HFFc6 (cell line): ENCODE measurements around the gene TRPM2. TPM values are rescaled to one million over a fixed set of nuclear protein-coding genes. Genes with fewer than 3 reads are reported as not detected.

Source experiments
- DNase-seq: peaks from one replicate; pipeline ENCODE4 v3.0.0-alpha.2; 2018
- H3K27ac Mint-ChIP-seq: 2 replicates; pipeline ENCODE4 v1.8.0; 2020; ENCODE audit warnings: mild to moderate bottlenecking, mixed read lengths
- H3K27me3 Mint-ChIP-seq: 2 replicates; pipeline ENCODE4 v1.8.0; 2021; ENCODE audit warnings: mild to moderate bottlenecking, moderate library complexity, mixed read lengths; ENCODE audit not compliant: insufficient read depth
- H3K36me3 Mint-ChIP-seq: 2 replicates; pipeline ENCODE4 v1.8.0; 2021; ENCODE audit warnings: low read depth, mixed read lengths
- H3K4me1 Mint-ChIP-seq: 2 replicates; pipeline ENCODE4 v1.8.0; 2020; ENCODE audit warnings: low read depth, mixed read lengths
- H3K4me3 Mint-ChIP-seq: 2 replicates; pipeline ENCODE4 v1.8.0; 2020; ENCODE audit warnings: mild to moderate bottlenecking, moderate library complexity, mixed read lengths
- H3K9me3 Mint-ChIP-seq: 2 replicates; pipeline ENCODE4 v1.8.0; 2020; ENCODE audit warnings: mild to moderate bottlenecking, mixed read lengths
- CTCF ChIP-seq: fragments of 200-600 bp; sonication (generic); IDR thresholded peaks from 2 replicates; pipeline ENCODE4 v1.5.0; 2021; ENCODE audit warnings: antibody characterized with exemption, mild to moderate bottlenecking
- total RNA-seq, 6 experiments: library from RNA; stranded (reverse); fragmentation: NEBNext Ultra II Directional; extraction: Animal tissue kit (Norgen Biotek cat#: 25700); gene quantifications; 2 replicates in 1 of 6; 3 replicates in 5 of 6; pipeline ENCODE4 v1.2.3, GENCODE V29; 2021

Gene TRPM2
- total RNA-seq, 6 experiments from 2014 or later: 0.09 to 0.31 (median 0.20) TPM; not detected in 2

- no peak for DNase-seq
- no peak for TF ChIP-seq CTCF
- H3K9me3 Mint-ChIP-seq: peaks cover 49% of the 10 kb centered on the region
- no peaks in the 10 kb centered on the region for H3K4me1 Mint-ChIP-seq
- H3K36me3 Mint-ChIP-seq: peaks cover 7% of the 10 kb centered on the region
- H3K27me3 Mint-ChIP-seq: peaks cover 5% of the 10 kb centered on the region
- H3K27ac Mint-ChIP-seq: no peak overlapping the region
- no peak overlapping the region for H3K4me3 Mint-ChIP-seq
These were observed 75.0 kb downstream of the TRPM2 start for GRCh38 chr21:44428281-44428960.

GRCh38 chr21:44429894-44430293 lies 76.5 kb downstream of the TRPM2 start:
- no peak overlapping the region for H3K4me3 Mint-ChIP-seq
- H3K9me3 Mint-ChIP-seq: peaks cover 53% of the 10 kb centered on the region
- H3K36me3 Mint-ChIP-seq: peaks cover 7% of the 10 kb centered on the region

GRCh38 chr21:44431300-44431699 lies 77.9 kb downstream of the TRPM2 start:
- Mint-ChIP-seq H3K27me3 (peaks cover 5% of the 10 kb centered on the region), H3K4me3 (no peak overlapping the region), H3K36me3 (peaks cover 7% of the 10 kb centered on the region), H3K27ac (no peak overlapping the region), H3K9me3 (peaks cover 63% of the 10 kb centered on the region), H3K4me1 (no peaks in the 10 kb centered on the region)
- DNase-seq: no peak
- TF ChIP-seq CTCF: no peak

More at GRCh38 chr21:44429894-44430293, 76.5 kb downstream of the TRPM2 start:
- no peaks in the 10 kb centered on the region for H3K4me1 Mint-ChIP-seq
- no peak overlapping the region for H3K27ac Mint-ChIP-seq
- no peak for TF ChIP-seq CTCF
- H3K27me3 Mint-ChIP-seq: peaks cover 5% of the 10 kb centered on the region
- DNase-seq: no peak

GRCh38 chr21:44432841-44433790 lies 79.7 kb downstream of the TRPM2 start:
- DNase-seq: no peak
- H3K4me3 Mint-ChIP-seq: no peak overlapping the region
- H3K36me3 Mint-ChIP-seq: peaks cover 7% of the 10 kb centered on the region
- H3K27me3 Mint-ChIP-seq: peaks cover 5% of the 10 kb centered on the region
- no peak overlapping the region for H3K27ac Mint-ChIP-seq
- TF ChIP-seq CTCF: no peak
- peaks cover 55% of the 10 kb centered on the region for H3K9me3 Mint-ChIP-seq
- H3K4me1 Mint-ChIP-seq: no peaks in the 10 kb centered on the region

GRCh38 chr21:44433791-44434567 lies 80.6 kb downstream of the TRPM2 start:
- Mint-ChIP-seq H3K9me3 (peaks cover 51% of the 10 kb centered on the region), H3K4me3 (no peak overlapping the region), H3K27me3 (peaks cover 5% of the 10 kb centered on the region), H3K36me3 (peaks cover 7% of the 10 kb centered on the region), H3K27ac (no peak overlapping the region), H3K4me1 (no peaks in the 10 kb centered on the region)
- no peak for TF ChIP-seq CTCF
- no peak for DNase-seq
